ENCODE measurements around the gene HSBP1L1.
A peak's percentile ranks its signal among the peaks of the same experiment; 100 is the strongest.

The HSBP1L1 gene

DNA sequence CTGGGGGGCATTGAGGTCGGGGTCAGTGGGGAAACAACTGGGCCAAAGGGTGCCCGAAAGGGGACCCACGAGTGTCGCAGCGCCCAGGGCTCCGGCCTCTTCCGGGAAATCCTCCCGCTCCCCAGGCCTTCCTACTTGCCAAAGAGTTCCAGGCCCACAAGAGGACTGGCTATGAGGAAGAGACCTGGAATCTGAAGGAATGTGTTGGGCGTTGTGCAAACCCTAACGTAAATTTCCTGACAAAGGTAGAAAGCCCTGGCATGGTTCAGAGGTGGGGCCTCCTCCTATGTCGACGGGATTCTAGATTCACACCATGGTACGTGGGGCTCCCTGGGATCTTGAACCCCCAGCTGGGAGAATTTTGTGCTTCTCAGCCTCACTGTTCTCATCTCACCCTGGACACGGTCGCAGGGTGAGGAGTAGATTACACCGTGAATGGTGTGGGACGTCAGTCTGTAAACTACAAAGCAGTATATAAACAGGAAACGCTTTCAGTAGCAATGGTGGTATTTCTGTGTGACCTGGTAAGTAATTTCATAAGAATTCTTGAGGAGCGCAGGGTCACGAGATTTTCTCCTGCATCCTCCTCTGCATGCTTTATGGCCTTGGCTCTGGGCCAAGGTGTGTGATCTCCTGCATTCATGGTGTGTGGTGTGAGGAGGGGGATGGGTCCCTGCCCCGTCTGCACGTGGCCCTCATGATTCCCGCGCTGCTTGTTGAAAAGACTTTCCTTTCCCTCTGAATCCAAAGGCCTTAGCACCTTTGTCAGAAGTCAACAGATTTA, 868 bp downstream of the HSBP1L1 start (continued):
- TF ChIP-seq, protein P1, sequence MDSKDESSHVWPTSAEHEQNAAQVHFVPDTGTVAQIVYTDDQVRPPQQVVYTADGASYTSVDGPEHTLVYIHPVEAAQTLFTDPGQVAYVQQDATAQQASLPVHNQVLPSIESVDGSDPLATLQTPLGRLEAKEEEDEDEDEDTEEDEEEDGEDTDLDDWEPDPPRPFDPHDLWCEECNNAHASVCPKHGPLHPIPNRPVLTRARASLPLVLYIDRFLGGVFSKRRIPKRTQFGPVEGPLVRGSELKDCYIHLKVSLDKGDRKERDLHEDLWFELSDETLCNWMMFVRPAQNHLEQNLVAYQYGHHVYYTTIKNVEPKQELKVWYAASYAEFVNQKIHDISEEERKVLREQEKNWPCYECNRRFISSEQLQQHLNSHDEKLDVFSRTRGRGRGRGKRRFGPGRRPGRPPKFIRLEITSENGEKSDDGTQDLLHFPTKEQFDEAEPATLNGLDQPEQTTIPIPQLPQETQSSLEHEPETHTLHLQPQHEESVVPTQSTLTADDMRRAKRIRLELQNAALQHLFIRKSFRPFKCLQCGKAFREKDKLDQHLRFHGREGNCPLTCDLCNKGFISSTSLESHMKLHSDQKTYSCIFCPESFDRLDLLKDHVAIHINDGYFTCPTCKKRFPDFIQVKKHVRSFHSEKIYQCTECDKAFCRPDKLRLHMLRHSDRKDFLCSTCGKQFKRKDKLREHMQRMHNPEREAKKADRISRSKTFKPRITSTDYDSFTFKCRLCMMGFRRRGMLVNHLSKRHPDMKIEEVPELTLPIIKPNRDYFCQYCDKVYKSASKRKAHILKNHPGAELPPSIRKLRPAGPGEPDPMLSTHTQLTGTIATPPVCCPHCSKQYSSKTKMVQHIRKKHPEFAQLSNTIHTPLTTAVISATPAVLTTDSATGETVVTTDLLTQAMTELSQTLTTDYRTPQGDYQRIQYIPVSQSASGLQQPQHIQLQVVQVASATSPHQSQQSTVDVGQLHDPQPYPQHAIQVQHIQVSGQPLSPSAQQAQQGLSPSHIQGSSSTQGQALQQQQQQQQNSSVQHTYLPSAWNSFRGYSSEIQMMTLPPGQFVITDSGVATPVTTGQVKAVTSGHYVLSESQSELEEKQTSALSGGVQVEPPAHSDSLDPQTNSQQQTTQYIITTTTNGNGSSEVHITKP (tag by site-specific recombination; IDR thresholded peaks at IDR 0.05), result no peak
- TF ChIP-seq ZNF629 (tag by site-specific recombination; IDR thresholded peaks at IDR 0.05), result peak; percentile 70; the same call in 1 of the 2 replicates
- no peak for TF ChIP-seq ZNF530 (tag by site-specific recombination; IDR thresholded peaks at IDR 0.05; ENCODE audit: low read depth)
- TF ChIP-seq ZNF580 (tag by site-specific recombination; IDR thresholded peaks at IDR 0.05), result no peak; the same call in 1 of the 2 replicates
- TF ChIP-seq, protein P2, sequence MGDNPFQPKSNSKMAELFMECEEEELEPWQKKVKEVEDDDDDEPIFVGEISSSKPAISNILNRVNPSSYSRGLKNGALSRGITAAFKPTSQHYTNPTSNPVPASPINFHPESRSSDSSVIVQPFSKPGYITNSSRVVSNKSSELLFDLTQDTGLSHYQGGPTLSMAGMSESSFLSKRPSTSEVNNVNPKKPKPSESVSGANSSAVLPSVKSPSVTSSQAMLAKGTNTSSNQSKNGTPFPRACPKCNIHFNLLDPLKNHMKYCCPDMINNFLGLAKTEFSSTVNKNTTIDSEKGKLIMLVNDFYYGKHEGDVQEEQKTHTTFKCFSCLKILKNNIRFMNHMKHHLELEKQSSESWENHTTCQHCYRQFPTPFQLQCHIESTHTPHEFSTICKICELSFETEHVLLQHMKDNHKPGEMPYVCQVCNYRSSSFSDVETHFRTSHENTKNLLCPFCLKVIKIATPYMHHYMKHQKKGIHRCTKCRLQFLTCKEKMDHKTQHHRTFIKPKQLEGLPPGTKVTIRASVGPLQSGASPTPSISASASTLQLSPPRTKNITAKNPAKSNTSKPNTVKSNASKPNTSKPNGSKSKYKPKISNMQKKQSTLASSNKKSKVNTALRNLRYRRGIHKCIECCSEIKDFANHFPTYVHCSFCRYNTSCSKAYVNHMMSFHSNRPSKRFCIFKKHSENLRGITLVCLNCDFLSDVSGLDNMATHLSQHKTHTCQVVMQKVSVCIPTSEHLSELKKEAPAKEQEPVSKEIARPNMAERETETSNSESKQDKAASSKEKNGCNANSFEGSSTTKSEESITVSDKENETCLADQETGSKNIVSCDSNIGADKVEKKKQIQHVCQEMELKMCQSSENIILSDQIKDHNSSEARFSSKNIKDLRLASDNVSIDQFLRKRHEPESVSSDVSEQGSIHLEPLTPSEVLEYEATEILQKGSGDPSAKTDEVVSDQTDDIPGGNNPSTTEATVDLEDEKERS (tag by site-specific recombination; IDR thresholded peaks at IDR 0.05), result peak; percentile 70; the same call in 1 of the 2 replicates
- TF ChIP-seq, protein P3, sequence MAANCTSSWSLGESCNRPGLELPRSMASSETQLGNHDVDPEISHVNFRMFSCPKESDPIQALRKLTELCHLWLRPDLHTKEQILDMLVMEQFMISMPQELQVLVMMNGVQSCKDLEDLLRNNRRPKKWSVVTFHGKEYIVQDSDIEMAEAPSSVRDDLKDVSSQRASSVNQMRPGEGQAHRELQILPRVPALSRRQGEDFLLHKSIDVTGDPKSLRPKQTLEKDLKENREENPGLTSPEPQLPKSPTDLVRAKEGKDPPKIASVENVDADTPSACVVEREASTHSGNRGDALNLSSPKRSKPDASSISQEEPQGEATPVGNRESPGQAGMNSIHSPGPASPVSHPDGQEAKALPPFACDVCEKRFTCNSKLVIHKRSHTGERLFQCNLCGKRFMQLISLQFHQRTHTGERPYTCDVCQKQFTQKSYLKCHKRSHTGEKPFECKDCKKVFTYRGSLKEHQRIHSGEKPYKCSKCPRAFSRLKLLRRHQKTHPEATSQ (tag by site-specific recombination; IDR thresholded peaks at IDR 0.05), result no peak
- peak; percentile 80 for TF ChIP-seq OSR2 (tag by site-specific recombination; IDR thresholded peaks at IDR 0.05)
- TF ChIP-seq ZNF792 (tag by site-specific recombination; IDR thresholded peaks at IDR 0.05), result no peak
- TF ChIP-seq ZNF155 (tag by site-specific recombination; IDR thresholded peaks at IDR 0.05), result no peak
- TF ChIP-seq ZNF138 (tag by site-specific recombination; IDR thresholded peaks at IDR 0.05; ENCODE audit: borderline replicate concordance), result no peak
- TF ChIP-seq ZNF664 (tag by site-specific recombination; IDR thresholded peaks at IDR 0.05), result no peak
- TF ChIP-seq IKZF3 (tag by site-specific recombination; IDR thresholded peaks at IDR 0.05), result peak; percentile 48
- no peak for TF ChIP-seq ZNF16 (tag by site-specific recombination; IDR thresholded peaks at IDR 0.05; ENCODE audit: low read depth)
- no peak for TF ChIP-seq GLI2 (tag by site-specific recombination; IDR thresholded peaks at IDR 0.05; ENCODE audit: borderline replicate concordance, low read depth)
- no peak for TF ChIP-seq ZBTB49 (tag by site-specific recombination; IDR thresholded peaks at IDR 0.05; ENCODE audit: low read depth)
- no peak for TF ChIP-seq SCRT1 (tag by site-specific recombination; IDR thresholded peaks at IDR 0.05; ENCODE audit: borderline replicate concordance)
- TF ChIP-seq ZNF776 (tag by site-specific recombination; IDR thresholded peaks at IDR 0.05; ENCODE audit: borderline replicate concordance), result no peak
- TF ChIP-seq ZNF707 (tag by site-specific recombination; IDR thresholded peaks at IDR 0.05), result no peak
- TF ChIP-seq ZNF416 (tag by site-specific recombination; IDR thresholded peaks at IDR 0.05), result no peak
- no peak for TF ChIP-seq ZSCAN16 (tag by site-specific recombination; IDR thresholded peaks at IDR 0.05)
- peak; percentile 61; the same call in 1 of the 2 replicates for TF ChIP-seq ZNF639 (tag by site-specific recombination; IDR thresholded peaks at IDR 0.05)
- no peak; the same call in 1 of the 2 replicates for TF ChIP-seq ZNF248 (tag by site-specific recombination; IDR thresholded peaks at IDR 0.05)
- no peak for TF ChIP-seq ZFP41 (tag by site-specific recombination; IDR thresholded peaks at IDR 0.05; ENCODE audit: borderline replicate concordance)
- TF ChIP-seq ZFP37 (tag by site-specific recombination; IDR thresholded peaks at IDR 0.05), result no peak
- TF ChIP-seq KLF8 (tag by site-specific recombination; IDR thresholded peaks at IDR 0.05), result peak; percentile 59; the same call in 1 of the 2 replicates
- no peak for TF ChIP-seq ZNF433 (tag by site-specific recombination; IDR thresholded peaks at IDR 0.05; ENCODE audit: low read depth)
- no peak for TF ChIP-seq ZNF585B (tag by site-specific recombination; IDR thresholded peaks at IDR 0.05)
- TF ChIP-seq ZNF571 (tag by site-specific recombination; IDR thresholded peaks at IDR 0.05), result no peak

Measured in HEK293 (cell line).